ENCODE data around the gene QRICH1. TPM values are rescaled to one million over a fixed set of nuclear protein-coding genes. Genes with fewer than 3 reads are reported as not detected.

QRICH1 gene
- total RNA-seq, 2 donors from 2014 or later, result 126 to 150 TPM

DNA sequence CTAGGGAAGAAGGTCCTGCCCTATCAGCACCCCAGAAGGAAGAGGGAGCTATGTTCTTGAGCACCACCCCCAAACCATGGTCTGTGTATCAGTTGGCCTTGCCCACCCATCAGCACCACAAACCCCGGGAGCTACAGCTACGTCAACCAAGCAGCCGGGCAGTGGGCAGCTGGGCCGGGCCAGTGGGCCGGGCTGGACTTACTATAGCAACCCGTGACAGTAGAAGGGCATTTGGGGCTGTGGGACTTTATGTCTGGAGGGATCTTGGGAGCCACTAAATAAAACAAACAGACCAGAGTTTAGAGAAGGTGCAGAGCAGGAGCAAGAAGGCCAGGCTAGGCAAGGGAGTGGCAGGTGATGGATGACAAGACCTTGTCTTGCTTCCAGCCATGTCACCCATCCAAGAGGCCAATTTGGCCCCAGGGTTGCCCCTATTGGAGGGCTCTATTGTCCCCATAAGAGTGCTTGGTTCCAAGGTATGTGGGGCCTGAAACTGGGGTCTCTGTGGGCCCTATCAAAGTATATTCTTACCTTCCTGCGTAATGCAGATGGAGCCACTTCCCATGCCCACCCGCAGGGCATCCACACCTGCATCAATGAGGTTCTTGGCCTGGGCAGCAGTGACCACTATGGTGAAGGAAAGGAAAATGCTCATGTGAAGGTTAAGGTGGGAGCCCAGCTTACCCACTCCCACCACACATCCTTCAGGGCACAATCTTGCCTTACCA lies 67.9 kb downstream of the QRICH1 start:
- H3K27ac Mint-ChIP-seq, result peak overlapping the region; percentile 85 to 97
- H3K9me3 Mint-ChIP-seq, result no peaks in the 10 kb centered on the region
- peaks cover 71 to 76% of the 10 kb centered on the region in 2 donors for H3K36me3 Mint-ChIP-seq
- no peak for ATAC-seq
- no peak for DNase-seq (ENCODE audit: low spot score in 2 of 2)

DNA sequence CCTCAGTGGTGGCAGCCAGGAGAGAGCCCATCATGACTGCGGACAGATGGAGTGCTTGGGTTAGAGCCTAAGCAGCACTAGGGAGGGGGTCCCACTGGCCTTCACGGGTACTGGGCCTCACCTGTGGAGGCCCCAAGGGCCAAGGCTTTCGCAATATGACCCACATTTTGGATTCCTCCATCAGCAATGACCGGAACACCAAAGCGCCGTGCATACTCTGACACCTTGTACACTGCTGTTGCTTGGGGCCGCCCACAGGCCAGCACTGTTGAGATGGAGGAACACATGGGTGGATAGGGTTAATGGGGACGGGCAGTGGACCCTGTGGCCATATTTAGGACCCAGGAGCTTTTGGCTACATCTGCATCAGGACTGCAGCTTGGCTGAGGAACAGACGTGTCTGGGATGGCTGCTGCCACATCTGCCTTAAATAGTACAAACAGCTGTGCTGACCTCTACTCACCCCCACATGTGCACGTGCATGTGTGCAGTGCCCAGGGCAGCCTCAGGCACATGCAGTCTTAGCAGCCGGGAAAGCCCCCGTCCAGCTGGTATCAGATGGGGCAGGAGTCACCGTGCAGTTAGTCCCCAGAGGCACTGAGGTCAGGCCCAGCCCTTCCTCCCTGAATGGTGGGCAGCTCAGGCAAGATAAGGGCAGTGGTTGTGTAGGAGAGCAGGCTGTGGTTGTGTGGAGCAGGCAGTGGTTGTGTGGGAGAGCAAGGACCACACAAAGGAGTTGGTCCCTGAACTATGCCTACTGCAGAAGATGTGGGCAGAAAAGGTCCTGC lies 68.7 kb downstream of the QRICH1 start:
- Mint-ChIP-seq H3K36me3 (peaks cover 75 to 81% of the 10 kb centered on the region in 2 donors), H3K27ac (peak overlapping the region; percentile 85 to 97), H3K9me3 (no peaks in the 10 kb centered on the region)
- no peak for DNase-seq (ENCODE audit: low spot score in 2 of 2)
- ATAC-seq, result no peak

DNA sequence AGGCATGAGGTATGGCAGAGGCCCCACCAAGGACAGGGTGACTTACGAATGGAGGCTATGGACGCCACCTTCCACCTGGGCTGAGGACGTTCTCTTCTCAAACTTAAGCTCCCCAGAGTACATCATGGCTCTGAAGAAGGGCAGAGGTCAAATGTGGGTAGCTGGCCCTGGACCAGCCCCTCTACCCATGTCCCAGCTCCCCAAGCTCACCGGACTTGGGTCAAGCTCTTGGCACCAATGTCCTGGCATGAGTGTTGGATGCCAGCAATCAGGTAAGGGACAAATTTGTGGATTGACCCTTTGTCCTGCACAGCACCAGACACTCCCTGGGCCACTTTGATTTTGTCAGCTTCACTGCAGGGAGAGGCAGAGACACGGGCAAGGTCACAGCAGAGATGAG lies 69.4 kb downstream of the QRICH1 start:
- no peak for ATAC-seq
- H3K27ac Mint-ChIP-seq, result peak overlapping the region in 1 of 2 donors; percentile 97
- peaks cover 75 to 83% of the 10 kb centered on the region in 2 donors for H3K36me3 Mint-ChIP-seq
- no peaks in the 10 kb centered on the region for H3K9me3 Mint-ChIP-seq
- no peak for DNase-seq (ENCODE audit: low spot score in 2 of 2)

DNA sequence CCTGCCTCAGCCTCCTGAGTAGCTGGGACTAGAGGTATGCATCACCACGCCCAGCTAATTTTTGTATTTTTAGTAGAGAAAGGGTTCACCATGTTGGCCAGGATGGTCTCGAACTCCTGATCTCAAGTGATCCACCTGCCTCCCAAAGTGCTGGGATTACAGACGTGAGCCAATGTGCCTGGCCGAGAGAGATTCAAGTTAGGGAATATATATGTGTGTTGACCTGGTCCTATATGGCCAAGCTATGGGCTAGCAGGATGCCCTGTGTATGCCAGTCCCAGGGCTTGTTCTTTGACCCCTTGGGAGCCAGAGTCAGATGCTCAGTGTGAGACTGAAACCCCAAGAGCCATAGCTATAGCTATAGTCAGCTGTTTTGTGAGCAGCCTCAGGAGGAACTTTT lies 70.1 kb downstream of the QRICH1 start:
- peaks cover 69 to 76% of the 10 kb centered on the region in 2 donors for H3K36me3 Mint-ChIP-seq

DNA sequence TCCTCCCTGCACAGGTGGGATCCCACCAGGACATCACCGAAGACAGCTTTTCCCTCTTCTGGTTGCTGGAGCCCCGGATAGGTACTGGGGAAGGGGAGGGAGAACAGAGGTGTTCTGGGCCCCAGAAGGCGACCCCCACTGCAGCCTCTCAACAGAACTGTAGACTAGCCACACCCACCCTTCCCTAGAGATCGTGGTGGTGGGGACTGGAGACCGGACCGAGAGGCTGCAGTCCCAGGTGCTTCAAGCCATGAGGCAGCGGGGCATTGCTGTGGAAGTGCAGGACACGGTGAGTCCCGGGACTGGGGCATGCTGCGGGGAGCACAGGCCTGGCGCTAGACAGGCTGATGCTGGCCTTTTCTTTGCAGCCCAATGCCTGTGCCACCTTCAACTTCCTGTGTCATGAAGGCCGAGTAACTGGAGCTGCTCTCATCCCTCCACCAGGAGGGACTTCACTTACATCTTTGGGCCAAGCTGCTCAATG lies 71.1 kb downstream of the QRICH1 start:
- no peak for DNase-seq (ENCODE audit: low spot score in 2 of 2)
- peaks cover 59 to 66% of the 10 kb centered on the region in 2 donors for H3K36me3 Mint-ChIP-seq

More for the DNA sequence above, 70.1 kb downstream of the QRICH1 start:
- DNase-seq (ENCODE audit: low spot score in 2 of 2) (no peak), ATAC-seq (no peak)
- Mint-ChIP-seq H3K27ac (peak overlapping the region; percentile 97 to 98), H3K9me3 (no peaks in the 10 kb centered on the region)

DNA sequence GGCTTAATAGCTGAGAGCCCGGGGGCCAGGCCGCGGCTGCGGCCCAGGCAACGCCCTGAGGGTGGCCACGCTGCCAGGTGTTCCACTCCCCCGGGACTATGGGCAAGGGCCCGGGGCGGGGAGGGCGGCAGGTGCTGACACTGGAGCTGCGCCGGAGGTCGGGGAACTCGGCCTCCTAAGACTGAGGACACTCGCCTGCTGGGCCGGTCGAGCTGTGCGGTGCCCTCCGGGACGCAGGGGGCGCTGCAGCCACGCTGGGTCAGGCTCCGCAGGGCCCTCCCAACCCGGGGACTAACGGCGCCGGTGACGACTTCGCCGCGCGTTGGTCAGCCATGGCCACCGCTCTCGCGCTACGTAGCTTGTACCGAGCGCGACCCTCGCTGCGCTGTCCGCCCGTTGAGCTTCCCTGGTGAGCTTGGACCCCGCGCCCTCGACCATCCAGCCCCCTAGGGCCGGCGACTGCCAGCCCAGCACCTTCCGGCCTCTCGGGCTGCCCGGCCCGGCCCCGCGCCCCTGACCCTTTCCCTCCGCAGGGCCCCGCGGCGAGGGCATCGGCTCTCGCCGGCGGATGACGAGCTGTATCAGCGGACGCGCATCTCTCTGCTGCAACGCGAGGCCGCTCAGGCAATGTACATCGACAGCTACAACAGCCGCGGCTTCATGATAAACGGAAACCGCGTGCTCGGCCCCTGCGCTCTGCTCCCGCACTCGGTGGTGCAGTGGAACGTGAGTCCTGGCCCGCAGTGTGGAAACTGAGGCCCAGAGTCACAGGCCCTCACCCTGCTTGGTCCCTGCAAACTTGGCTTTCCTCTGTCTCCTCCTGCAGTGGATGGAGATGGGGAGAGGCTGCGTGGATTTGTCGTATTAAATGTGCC lies 71.8 kb downstream of the QRICH1 start, which contains the start of gene NDUFAF3:
TSS of gene NDUFAF3 (plus strand) at position 309 of the 875 bp plus-strand sequence. CDS start at position 333, 24 bp downstream.
- Mint-ChIP-seq H3K27ac (peak within 1 kb of the TSS; percentile 97 to 99), H3K36me3 (peaks cover 52 to 59% of the 10 kb centered on the region in 2 donors), H3K9me3 (no peaks in the 10 kb centered on the region)
- ATAC-seq (peak; percentile 72 to 80), DNase-seq (ENCODE audit: low spot score in 2 of 2) (peak; percentile 94 to 97)

More for the DNA sequence above, 71.1 kb downstream of the QRICH1 start:
- no peaks in the 10 kb centered on the region for H3K9me3 Mint-ChIP-seq
- H3K27ac Mint-ChIP-seq, result peak overlapping the region; percentile 97 to 98
- no peak for ATAC-seq

DNA sequence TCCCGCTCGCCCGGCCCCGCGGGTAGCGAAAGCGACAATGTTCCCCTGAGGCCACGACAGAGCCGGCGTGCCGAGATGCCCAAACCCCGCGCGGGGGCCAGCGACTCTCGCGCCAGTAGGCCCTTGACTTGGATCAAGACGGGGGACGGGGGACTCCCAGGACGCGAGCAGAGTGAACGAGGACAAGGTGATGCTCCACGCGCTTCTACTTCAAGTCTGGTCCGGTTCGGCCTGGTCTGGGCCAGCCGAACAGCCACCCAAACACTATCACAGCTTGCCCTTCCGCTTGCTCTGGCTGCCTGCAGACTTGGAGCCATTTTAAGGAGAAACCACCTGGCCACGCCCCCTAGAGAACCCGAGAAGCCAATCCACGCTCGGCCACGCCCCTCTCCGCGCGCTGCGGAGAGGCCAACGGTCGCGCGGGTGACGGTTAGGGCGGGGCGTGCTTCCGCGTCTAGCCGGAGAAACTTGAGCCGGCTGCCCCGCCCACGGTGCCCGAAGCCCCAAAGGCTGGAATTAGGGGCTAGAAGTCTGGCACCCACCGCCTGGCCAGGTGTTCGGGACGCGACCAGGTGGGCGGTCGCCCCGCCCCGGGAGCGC lies 72.6 kb downstream of the QRICH1 start:
- Mint-ChIP-seq H3K27ac (peak overlapping the region; percentile 97 to 99), H3K9me3 (no peaks in the 10 kb centered on the region), H3K36me3 (peaks cover 45 to 51% of the 10 kb centered on the region in 2 donors)
- DNase-seq (ENCODE audit: low spot score in 2 of 2) (peak; percentile 98 to 99), ATAC-seq (peak; percentile 69 to 70)

DNA sequence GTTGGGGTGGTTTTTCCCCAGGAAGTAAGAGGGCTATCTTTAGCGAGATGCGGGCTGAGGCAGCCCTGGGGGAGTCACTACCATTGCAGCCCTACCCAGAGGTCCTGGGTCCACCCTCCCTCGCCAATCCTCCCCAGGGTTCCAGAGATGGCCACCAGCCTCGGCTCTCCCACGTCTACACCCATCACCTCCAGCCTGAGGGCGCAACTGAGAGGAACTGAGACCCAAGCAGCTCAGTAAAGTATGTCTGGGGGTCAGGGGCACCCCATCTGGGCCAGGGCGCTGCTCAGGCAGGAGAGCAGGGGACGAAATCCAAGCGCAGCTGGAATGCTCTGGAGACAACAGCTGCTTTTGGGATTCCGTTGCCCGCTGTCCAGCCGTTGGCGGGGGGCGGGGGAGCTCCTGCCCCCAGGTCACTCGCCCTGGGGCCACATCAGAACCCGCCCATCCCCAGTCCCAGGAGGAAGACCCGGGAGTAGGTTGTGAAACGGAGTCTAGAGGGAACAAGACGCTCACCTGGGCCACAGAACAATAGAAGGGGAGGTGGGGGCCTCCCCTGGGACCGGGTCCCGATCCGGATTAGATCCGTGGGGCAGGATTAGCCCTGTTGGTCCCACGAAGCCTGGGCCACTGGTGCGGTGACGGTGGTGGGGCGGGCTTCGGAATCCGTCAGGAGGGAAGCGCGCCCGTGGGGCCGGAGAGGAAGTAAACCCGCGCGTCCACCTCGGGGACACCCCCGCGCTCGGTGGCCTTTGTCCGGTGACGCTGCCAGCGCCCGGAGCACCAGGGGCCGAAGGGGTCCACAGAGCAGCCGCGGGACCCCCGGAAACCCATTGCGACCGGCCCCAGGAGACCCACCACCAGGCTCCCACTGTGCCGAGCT lies 73.3 kb downstream of the QRICH1 start:
- H3K36me3 Mint-ChIP-seq, result peaks cover 37 to 44% of the 10 kb centered on the region in 2 donors
- ATAC-seq, result peak; percentile 1 to 7

DNA sequence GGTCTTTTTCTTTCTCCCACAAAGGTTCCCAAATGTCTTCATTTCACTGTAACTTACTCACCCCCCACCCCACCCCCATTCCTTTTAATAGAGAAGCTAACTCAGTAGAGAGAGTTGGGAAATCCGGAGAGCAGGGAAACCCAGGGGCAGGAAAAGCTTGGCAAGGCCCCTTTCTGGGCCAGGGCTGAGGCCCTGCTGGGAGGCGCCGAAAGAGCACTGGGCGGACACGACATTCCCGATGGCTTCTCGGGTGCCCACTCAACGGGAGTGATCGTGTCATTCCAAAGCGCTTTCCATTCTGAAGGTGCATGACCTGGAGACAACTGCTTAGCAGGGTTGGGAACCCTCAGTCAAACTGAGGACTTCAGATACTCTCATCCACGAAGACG lies 73.9 kb downstream of the QRICH1 start:
- no peaks in the 10 kb centered on the region for H3K9me3 Mint-ChIP-seq
- DNase-seq (ENCODE audit: low spot score in 2 of 2) (no peak), ATAC-seq (no peak)

More for the DNA sequence above, 73.3 kb downstream of the QRICH1 start:
- peak; percentile 46 to 81 for DNase-seq (ENCODE audit: low spot score in 2 of 2)
- Mint-ChIP-seq H3K9me3 (no peaks in the 10 kb centered on the region), H3K27ac (peak overlapping the region; percentile 97 to 99)

DNA sequence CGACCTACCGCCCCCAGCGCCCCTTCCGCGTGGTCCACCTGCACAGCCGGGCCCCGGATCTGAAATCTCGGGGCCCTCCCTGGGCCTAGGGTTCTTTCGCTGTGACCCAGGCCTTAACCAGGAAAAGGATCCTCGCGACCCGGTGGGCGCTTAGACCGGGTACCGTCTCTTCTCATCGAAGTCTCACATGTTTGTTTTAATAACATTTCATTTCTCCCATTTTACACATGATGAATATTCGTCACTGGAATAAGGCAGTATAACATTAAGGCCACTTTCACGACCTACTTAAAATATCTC lies 75.2 kb downstream of the QRICH1 start:
- DNase-seq (ENCODE audit: low spot score in 2 of 2) (no peak), ATAC-seq (no peak)
- Mint-ChIP-seq H3K9me3 (no peaks in the 10 kb centered on the region), H3K27ac (peak overlapping the region; percentile 94 to 97), H3K36me3 (peaks cover 21 to 32% of the 10 kb centered on the region in 2 donors)

More for the DNA sequence above, 73.9 kb downstream of the QRICH1 start:
- peak overlapping the region; percentile 92 to 97 for H3K27ac Mint-ChIP-seq
- H3K36me3 Mint-ChIP-seq, result peaks cover 31 to 41% of the 10 kb centered on the region in 2 donors

DNA sequence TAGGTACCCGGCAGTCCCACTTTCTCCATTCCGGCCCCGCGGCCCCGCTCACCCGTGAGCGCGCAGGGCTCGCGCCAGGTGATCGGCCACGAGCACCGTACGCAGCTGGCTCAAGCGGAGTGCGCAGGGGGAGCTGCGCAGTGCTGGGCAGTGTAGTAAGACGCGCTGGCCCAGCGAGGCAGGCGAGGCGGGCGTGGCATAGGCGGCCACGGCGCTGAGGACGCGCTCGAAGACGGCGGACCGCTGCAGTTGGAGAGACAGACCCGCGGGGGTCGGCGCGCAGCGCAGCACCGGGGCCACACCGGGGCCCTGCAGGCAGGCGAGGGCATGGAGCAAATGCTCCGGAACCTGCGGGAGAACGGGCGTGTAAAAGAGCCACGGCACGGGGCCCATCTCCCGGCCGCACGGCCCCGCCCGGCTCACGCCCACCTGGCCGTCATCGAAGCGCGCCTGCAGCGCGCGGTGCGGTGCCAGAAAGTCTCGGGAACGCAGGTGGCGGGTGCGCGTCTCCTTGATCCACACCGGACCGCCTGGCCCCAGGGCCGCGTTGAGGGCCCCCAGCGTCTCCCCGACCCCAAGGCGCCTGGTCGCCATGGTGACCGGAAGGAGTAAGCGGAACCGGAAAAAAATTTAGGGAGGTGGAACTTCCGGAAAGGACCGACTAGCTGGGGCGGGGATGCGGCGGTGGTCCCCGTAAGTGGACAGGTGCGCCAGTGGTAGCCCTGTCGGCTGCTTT lies 75.7 kb downstream of the QRICH1 start, which contains the start of gene DALRD3:
TSS of gene DALRD3 (minus strand) at position 610 of the 736 bp plus-strand sequence. CDS start at position 594, 16 bp downstream.
- peak; percentile 3 to 18 for ATAC-seq

DNA sequence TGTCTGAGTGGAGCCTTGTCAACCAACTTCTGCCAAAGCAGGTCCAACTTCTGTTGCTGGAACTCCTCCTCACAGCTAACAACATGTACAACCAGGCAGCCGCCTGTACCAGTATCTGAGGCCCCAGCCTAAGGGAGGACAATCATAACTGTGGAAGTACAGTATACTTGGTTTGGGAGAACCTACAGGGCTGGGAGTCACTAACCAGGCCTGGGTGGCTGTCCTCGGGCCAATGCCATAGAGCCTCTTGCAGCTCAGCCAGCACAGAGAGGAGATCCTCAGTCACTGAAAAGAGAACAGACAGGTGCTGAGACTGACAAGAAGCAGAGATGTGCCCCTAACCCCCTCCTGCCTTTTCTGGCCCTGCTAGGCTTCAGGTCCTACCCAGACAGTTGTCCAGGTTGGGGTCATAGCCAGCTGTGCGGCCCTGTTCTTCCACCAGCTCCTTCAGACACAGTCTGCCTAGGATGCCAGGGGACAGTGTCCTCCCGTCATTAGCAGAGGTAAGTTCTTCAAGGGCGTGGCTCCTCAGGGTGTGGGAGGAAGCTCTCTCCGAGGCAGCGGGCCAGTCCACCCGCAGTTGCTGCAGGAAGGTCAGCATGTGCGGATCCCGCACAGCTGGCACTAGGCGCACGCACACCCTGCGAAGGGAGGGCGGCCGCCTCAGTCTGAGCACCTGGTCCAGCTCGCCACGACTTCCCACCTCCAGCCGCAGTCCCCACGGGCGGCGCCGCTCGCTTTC lies 76.5 kb downstream of the QRICH1 start:
- peak overlapping the region in 1 of 2 donors; percentile 97 for H3K27ac Mint-ChIP-seq
- peaks cover 11 to 21% of the 10 kb centered on the region in 2 donors for H3K36me3 Mint-ChIP-seq
- H3K9me3 Mint-ChIP-seq, result no peaks in the 10 kb centered on the region
- ATAC-seq (no peak), DNase-seq (ENCODE audit: low spot score in 2 of 2) (no peak)

More for the DNA sequence above, 75.7 kb downstream of the QRICH1 start, which contains the start of gene DALRD3:
- peak within 1 kb of the TSS; percentile 94 to 97 for H3K27ac Mint-ChIP-seq
- peak; percentile 61 to 78 for DNase-seq (ENCODE audit: low spot score in 2 of 2)
- H3K36me3 Mint-ChIP-seq, result peaks cover 17 to 28% of the 10 kb centered on the region in 2 donors
- no peaks in the 10 kb centered on the region for H3K9me3 Mint-ChIP-seq

DNA sequence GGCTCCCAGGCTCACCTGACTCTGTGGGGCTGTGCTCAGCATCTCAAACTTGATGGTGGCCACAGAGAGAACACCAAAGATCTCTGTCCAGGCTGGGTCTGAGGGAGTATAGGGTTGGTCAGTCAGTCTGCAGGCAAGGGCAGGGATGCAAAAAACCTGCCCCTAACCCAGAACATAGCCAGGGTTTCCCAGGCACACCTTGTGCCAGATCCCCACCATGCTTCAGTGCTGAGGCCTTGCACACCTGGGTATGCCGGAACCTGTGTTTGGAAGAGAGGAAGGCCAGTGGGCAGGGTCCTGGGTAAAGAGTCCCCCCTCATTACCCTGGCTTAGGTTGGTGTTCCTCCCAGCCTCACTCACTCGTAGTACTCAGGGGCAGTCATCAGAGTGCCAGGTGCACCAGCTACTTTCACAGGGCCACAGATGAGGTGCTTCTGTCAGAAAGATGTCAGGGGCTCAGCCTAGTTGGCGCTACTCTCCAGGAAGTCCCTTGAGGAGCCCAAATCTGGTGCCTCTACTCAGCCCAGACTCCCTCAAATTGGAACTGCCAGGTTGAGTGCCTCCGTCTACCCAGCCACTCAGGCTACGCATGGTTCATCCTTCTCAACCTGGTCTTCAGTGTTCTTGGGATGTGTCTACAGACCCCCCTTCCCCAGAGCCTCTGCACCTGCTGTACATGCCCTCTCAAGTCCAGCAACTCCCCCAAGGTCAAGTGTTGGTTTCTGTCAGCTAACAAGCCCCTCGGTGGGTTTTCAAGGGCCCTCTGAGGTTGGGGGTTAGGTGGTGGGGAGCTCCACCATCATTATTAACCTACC lies 77.2 kb downstream of the QRICH1 start:
- ATAC-seq (no peak), DNase-seq (ENCODE audit: low spot score in 2 of 2) (no peak)
- Mint-ChIP-seq H3K9me3 (no peaks in the 10 kb centered on the region), H3K27ac (no peak overlapping the region), H3K36me3 (peaks cover 9 to 18% of the 10 kb centered on the region in 2 donors)
